LNCAP (cell line): ENCODE measurements around the gene USP30.
A peak's percentile ranks its signal among the peaks of the same experiment; 100 is the strongest.

Experiments
- CTCF ChIP-seq: fragments of 450-650 bp; IDR thresholded peaks from 2 replicates; pipeline ENCODE4 v1.5.1; 2017; ENCODE audit warnings: mild to moderate bottlenecking

USP30 gene

GRCh38 chr12:109126784-109127183 lies 74.4 kb downstream of the USP30 start:
- TF ChIP-seq CTCF, result no peak

DNA sequence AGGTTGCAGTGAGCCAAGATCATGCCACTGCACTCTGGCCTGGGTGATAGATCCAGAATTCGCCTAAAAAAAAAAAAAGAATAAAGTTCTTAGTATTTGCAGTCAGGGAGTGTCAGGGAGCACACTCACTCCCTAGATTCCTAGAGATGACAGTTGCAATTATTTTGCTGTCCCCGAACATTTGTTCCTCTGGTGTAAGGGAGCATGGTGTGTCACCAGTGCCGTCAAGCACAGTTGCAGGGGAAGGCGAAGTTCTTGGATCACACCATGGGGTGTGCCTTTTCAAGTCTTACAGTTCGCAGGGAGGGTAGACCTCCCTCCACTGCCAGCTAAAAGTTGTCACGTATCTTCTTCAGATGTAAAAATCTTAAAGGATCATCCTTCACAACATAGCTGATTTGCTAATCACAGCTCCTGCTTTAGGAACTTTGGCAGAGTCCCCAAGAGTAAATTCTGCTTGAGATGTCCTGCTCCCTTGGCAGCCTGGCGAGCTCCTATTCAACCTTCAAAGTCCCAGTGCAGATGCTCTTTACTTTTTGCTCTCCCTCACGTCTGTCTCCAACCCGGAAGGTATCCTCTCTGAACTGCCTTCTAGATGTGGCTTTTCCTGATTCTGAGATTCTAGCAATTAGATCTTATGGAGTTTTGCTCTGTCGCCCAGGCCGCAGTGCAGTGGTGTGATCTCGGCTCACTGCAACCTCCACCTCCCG lies 75.3 kb downstream of the USP30 start:
- TF ChIP-seq CTCF, result no peak

DNA sequence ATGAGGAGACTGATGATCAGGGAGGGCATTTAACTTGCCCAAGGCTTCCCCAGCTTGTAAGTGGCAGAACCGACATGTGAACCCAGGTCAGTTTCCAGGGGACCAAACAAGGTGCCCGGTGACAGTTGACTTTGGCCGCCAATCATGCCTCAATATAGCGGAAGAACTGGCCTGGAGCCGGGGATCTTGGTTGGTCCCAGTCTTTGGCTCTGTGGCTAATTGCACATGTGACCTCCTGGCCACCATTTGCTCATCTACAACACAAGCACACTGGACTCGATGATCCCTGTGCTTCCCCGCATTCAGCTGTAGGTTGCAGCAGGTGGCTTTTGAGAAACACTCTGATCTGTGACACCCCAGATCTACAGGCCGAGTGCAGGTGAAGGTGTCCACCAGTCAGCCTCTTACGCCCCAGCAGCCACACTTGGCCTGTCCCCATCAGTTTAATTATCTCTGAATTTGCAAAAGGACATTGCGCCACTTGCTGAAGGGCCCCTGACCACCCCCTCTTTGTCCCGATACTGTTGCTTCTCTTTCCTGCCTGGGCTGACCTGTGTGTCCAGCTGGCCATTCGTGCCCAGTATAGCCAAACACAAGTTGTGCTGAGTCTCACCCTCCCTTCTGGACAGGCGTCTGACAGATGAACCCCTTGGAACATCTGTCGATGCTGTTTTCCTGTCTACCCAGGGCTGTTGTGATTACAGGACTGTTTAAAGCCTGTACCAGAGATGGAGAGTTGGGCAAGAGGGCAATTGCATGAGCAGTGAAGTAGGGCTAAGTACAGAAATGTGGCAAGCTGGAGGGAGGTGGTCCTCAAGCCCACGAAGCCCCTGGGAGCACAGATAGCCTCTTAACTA lies 78.1 kb downstream of the USP30 start:
- no peak for TF ChIP-seq CTCF

DNA sequence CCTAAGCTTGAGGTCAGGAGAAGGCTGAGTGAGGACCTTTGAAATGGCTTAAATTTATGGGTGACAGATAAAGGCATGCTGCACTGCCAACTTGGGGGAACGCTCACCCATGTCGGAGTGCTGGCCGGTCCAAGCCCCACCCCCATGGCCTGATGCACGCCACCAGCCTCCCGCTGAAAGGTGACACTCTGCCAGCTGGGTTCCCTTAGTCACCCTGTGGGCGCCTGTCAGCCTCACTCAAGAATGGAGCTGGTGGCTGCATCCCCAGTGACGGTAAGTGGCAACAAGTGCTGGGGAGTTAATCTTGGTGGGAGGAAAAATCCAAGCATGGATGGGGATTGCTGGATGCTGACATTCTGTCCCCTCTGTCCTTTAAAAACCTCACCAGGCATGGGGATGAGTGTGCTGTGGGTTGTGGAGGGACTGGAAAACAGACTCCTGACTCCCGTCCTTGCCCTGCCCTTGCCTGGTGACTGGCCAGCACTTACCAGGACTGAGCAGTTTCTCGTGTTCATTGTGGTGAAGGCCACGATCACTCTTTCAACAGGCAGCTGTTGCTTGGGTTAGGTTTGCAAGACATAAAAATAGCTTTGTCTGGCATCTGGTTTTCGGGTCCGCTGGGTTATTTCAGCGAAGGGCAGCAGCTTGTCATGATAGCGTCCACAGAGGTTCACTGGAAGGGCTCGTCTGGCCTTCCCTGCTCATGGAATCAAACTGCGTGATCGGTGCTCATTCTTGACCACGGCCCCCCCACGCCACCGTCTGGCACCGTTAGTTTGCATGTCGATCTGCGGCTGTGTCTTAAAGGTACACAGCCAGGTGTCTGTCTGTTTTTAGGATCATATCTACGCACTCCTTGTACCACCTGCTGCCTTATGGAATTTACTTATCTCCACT lies 79.0 kb downstream of the USP30 start:
- TF ChIP-seq CTCF, result no peak

- peak; percentile 73 for TF ChIP-seq CTCF
These were observed 82.0 kb downstream of the USP30 start for GRCh38 chr12:109134186-109134917.

GRCh38 chr12:109137055-109137454 lies 84.7 kb downstream of the USP30 start:
- no peak for TF ChIP-seq CTCF
